ENCODE data around the gene NAGPA. TPM values are rescaled to one million over a fixed set of nuclear protein-coding genes. Genes with fewer than 3 reads are reported as not detected.
A peak's percentile ranks its signal among the peaks of the same experiment; 100 is the strongest.

Gene NAGPA
- total and polyA plus RNA-seq, 2 of the 13 experiments (the other 11 are each of a cell fraction or from before 2014, with no cell fraction given) = 27.1 to 60.3 TPM

GRCh38 chr16:5001571-5001970 is 32.2 kb downstream of the NAGPA start (continued):
- peak; percentile 99 for TF ChIP-seq ZNF770 (CRISPR knock-in tag; IDR thresholded peaks at IDR 0.05)
- TF ChIP-seq RFX3 (CRISPR knock-in tag; IDR thresholded peaks at IDR 0.05) = no peak
- TF ChIP-seq ZNF362 (CRISPR knock-in tag; IDR thresholded peaks at IDR 0.05; ENCODE audit: borderline replicate concordance) = peak; percentile 64
- TF ChIP-seq GPN1 (CRISPR knock-in tag; IDR thresholded peaks at IDR 0.05; ENCODE audit: borderline replicate concordance) = no peak
- no peak for TF ChIP-seq SNAPC4 (CRISPR knock-in tag; IDR thresholded peaks at IDR 0.05)
- TF ChIP-seq GATAD2A (CRISPR knock-in tag; IDR thresholded peaks at IDR 0.05) = peak; percentile 35; the same call in 1 of the 2 replicates
- TF ChIP-seq NR2F6 (IDR thresholded peaks at IDR 0.05) = peak; percentile 68
- TF ChIP-seq NR2F6 (CRISPR knock-in tag; IDR thresholded peaks at IDR 0.05) = peak; percentile 77
- TF ChIP-seq CEBPG (CRISPR knock-in tag; IDR thresholded peaks at IDR 0.05) = peak; percentile 74
- TF ChIP-seq ZNF264 (CRISPR knock-in tag; IDR thresholded peaks at IDR 0.05) = peak; percentile 39; the same call in 1 of the 2 replicates
- TF ChIP-seq ZNF292 (CRISPR knock-in tag; IDR thresholded peaks at IDR 0.05; ENCODE audit: borderline replicate concordance, low read depth) = peak; percentile 68; the same call in 1 of the 2 replicates
- 0 out of 2 replicates have a peak, but pooled peaks have one; percentile 16 for TF ChIP-seq KDM1A (CRISPR knock-in tag; IDR thresholded peaks at IDR 0.05)
- no peak for TF ChIP-seq CREM (IDR thresholded peaks at IDR 0.05)
- TF ChIP-seq CREM (CRISPR knock-in tag; IDR thresholded peaks at IDR 0.05) = no peak
- no peak for TF ChIP-seq ZNF556 (CRISPR knock-in tag; IDR thresholded peaks at IDR 0.05; ENCODE audit: borderline replicate concordance)
- 0 out of 2 replicates have a peak, but pooled peaks have one; percentile 52 for TF ChIP-seq ZNF768 (CRISPR knock-in tag; IDR thresholded peaks at IDR 0.05)
- no peak for TF ChIP-seq NR3C1 (CRISPR knock-in tag; IDR thresholded peaks at IDR 0.05)

Data from HepG2 (cell line).